HG03095 (cell line): ENCODE measurements around the gene WDFY3.
"Not testable (repeated sequence)": the region's sequence is repeated elsewhere in the genome, so short reads cannot be mapped to it uniquely, and the experiment has no call there.

Experiments used
- ATAC-seq: cut with Tn5 transposase; IDR thresholded peaks from one replicate; pipeline ENCODE4 v1.9.1; 2021; ENCODE audit warnings: moderate library complexity; ENCODE audit not compliant: unreplicated experiment

WDFY3 gene

DNA sequence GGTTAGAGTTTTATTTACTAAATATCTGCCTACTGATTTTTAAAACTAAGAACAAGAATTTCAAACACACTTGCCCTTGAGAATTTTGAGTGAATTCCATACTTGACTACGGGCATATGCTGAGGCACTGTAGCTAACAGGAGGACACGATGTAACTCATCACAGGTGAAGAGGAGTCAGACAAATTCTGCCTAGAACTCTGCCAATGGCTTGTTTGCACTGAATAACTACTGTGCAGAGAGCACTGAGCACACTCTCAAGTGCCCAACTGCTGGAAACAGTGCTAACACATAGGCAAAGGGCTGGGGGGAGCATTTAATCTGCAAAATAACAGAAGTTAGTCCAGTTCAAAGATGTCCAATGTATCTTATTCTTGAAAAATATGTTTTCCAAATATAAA is 104.4 kb downstream of the WDFY3 start:
- no peak for ATAC-seq

DNA sequence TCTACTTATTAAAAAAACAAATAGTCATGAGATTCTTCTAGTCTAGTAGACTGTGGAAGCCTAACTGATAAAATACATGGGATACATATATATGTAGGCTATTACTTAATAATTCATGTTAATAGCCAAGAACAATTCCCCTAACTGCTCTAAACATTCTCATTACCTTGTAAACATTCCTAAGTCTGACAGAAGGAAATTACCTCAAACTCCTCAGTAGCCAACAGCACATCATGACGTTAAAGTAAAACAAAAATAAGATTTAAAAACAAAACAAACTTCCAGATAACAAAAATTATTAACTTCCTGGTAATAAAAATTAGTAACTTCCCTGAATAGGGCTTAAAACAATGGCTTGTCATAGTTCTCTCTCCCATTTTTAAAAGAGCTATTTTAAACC is 109.2 kb downstream of the WDFY3 start:
- ATAC-seq: no peak

DNA sequence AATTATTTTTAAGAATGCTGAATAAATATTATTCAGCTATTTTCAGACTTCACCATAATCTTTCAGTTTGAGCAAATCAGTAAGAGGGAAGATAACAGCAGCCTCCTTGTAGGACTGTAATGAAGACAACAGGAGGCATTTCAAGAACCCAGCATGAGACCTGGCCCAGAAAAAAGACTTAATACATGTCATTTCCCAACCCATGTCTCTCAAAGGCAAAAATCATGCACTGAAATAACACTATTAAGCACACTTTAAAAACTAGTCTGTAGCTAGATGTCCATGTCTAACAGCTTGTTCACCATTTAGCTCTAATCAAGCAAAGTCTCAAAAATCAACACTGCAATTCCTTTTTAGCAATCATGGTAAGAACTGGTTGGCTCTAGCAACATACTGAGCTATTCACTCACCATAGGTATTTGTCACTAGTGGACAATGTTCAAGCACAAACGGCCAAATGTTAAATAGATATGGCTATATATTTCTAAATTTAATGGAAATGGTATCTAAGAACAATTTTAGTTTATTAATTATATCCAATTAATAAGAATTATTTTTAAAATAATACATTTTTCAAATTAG is 109.9 kb downstream of the WDFY3 start:
- ATAC-seq: no peak

DNA sequence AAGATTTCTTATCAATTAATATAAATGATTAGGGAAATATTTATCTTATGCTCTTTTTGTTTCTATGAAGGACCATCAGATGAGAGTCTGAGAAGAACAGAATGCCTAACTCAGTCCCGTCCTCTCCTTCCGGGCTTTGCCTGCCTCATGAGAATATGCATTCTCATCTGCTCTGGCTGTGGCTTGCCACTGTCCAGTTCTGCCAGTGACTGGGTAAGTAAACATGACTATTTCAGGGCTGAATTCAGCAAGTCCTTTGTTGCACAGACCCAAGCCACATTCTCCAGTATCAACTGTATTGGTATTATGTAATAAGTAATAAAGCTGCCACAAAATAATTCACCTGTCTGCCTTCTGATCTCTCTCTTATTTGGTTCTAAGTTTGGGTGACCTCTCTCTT is 110.7 kb downstream of the WDFY3 start:
- no peak for ATAC-seq

DNA sequence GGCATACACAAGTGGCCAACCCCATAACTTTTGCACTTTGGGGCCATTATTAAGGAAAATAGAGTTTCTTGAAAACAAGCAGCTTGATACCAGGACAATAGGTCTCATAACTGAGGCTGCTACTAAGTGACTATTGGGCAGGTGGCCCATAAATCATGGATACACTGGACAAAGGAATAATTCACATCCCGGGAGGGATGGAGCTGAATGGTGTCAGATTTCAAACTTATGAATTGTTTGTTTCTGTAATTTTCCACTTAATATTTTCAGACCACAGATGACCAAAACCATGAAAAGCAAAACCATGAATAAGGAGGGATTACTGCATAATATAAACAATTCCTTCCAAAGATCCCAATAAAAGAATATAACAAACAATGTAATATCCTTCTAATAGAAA is 114.4 kb downstream of the WDFY3 start:
- no peak for ATAC-seq

DNA sequence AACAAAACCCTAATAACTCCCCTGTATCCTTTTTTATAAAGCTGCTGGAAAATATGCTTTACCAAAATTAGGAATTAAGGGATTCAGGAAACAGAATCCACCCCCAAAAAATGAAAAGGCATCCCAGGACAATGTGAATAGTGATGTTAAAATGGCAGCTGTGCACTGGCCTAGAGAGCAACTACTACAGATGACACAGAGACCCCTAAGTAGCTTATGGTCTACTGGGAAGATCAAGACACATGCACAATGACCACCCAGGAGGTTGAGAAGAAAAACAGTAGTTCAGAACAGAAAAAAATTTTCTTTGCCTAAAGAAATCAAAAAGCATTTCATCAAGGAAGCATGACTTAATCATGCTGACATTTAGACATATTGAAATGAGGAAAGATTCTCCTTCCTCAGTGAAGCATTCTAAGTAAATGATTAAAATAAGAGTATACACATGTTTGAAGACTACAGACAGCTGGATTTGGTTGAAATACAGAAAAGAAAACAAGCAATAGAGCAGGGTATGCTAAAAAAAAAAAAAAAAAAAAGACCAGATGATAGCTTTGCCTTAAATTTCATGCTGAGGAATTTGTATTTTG is 117.3 kb downstream of the WDFY3 start:
- no peak for ATAC-seq

DNA sequence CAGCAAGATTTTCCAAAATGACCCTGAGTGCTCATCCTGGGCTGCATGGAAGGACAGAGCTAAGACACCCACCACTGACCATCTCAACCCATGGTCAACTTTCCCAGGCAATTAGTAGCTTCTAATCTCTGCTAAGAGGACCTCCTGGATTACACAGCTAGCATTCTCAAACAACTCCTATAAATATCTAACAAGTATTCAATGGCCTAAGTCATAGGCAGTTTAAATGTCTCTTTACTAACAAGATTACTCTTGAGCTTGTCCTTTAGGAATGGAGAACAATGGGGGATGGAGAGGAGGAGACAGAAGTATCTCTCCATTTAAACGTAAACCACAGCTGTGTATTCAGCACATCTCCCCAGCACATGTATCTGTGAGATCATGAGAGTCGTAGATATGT is 118.1 kb downstream of the WDFY3 start:
- ATAC-seq: no peak

DNA sequence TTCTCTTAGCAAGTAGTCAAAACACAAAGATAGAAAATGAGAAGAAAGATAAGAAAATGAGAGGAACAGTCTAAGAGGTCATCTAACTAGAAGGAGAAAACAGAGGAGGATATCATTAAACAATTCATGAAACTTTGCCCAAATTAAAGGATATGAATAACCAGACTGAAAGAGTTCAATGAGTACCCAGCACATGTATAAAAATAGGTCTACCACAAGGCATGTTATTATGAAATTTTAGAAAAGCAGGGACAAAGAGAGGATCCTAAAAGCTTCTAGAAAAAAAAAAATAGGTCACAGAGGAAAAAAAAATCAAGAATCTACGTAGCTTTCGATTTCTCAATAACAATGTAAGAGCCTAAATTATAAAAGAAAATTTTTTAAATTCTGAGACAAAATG is 118.5 kb downstream of the WDFY3 start:
- ATAC-seq: no peak

DNA sequence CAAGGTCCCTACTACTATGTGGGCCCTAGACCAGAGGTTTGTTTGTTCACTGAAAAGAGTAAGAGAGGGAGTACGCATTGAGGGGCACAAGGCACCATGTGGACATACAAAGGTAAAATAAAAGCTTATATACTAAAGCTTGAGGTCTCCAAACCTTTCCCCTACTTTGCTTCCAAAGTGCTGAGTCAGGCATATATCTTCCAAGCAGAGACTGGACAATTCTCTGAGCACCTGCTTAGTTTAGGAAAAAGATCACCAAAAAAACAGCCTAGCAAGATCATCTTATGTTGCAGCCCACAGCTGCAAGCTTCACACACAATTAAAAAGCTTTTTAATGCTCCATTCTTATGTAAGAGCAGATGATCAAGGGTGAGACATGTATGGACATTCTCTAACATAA is 119.5 kb downstream of the WDFY3 start:
- ATAC-seq: no peak

DNA sequence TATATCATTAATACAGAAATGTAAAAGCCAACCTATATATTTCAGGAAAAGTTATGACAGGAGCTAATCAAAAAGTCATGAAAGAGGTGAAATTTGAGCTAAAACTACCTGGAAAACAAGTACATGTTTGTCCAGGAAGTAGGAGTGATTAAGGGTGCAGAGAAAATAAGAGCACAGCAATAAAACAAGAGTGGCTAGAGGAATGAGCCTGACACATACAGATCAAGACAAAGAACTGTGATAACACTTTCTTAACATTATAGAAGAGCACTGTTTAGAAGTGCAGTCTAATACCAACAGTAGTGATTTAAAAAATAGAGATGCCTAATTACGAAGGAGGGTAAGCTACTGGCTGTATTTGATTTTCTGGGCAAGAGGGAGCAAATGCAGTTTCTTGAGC is 125.1 kb downstream of the WDFY3 start:
- no peak for ATAC-seq

DNA sequence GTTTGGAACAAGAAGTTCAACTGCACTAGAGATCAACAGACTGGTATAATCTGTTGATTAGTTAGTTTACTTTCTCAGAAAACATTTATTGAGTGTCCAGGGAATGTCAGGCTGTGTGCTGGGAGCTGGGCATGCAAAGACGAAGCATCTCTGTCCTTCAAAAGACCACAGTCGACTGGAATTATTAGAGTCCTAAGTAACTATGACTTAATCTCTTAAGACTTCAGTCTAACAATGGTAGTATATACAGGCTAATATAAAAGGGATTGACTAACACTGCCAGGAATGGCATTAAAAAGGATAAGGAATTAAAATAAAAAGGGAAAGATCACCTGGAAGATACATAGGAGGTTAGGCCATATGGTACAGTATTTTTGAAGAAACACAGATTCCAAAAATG is 128.7 kb downstream of the WDFY3 start:
- no peak for ATAC-seq

DNA sequence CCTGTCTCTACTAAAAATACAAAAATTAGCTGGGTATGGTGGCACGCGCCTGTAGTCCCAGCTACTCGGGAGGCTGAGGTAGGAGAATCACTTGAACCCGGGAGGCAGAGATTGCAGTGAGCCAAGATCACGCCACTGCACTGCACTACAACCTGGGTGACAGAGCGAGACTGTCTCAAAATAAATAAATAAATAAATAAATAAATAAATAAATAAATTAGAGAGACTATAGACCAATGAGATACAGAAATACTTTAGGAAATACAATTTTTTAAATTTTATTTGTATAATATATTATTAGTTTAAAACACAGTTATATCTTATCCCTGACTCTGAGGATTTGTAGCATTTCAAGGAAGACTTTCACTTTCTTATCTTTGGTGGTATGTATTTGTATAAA is 136.9 kb downstream of the WDFY3 start:
- ATAC-seq: not testable (repeated sequence)

DNA sequence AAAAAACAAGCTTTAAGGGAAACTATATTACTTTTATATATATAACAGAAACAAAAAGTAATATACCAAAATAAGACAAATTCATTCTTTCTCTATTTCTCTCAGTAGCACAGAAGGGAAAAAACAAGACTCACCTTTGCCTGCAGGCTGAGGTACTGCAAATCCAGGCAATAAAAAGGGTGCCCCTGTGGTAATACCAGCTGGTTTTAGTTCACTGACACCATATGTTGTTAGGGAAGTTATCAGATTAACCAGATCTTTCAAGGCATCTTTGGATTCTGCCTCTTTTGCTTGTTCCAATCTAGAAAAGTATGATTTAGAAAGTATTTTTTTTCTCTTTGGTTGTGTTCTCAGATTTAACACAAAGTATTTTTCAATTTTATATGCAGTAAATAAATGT is 139.8 kb downstream of the WDFY3 start:
- no peak for ATAC-seq

DNA sequence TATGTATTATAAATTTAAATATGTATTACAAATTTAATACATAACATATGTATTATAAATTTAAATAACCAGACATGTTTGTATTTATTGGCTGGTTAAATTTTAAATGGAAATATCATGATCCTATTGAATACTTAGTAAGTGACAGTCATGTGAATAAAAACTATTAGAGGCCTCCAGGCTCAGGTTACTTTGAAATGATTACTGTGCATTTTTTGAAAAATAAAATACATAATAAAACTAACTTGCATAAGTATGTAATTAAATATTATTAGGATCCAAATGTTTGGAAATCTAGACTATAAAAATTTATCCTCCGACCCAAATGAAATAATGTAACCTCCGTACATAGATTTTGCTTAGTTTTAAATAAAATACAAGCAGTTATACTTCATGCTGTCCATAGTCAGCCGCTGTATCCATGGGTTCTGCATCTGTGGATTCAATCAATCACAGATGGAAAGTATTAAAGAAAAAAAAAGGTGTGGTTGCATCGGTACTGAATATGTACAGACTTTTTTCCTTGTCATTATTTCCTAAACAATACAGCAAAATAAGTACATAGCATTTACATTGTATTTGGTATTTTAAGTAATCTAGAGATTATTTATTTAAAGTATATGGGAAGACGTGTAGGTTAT is 140.7 kb downstream of the WDFY3 start:
- ATAC-seq: no peak

DNA sequence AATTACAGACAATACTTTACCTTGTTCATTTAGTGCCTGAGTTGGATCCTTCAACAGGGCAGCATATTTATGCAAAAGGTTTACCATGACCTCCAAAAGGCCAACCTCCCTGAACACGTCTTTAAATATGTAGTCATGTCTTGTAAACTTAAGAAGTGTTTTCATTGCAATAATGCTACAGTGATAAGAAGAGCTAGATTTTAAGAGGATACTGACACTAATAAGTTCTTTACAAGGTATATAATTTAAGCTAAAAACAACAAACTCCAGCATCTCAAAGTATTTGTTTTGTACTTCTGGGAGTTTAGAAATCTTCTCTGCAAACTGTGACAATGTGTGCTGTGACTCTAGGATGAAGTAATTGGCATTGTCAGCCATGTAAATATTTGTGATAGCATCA is 145.4 kb downstream of the WDFY3 start:
- ATAC-seq: no peak

DNA sequence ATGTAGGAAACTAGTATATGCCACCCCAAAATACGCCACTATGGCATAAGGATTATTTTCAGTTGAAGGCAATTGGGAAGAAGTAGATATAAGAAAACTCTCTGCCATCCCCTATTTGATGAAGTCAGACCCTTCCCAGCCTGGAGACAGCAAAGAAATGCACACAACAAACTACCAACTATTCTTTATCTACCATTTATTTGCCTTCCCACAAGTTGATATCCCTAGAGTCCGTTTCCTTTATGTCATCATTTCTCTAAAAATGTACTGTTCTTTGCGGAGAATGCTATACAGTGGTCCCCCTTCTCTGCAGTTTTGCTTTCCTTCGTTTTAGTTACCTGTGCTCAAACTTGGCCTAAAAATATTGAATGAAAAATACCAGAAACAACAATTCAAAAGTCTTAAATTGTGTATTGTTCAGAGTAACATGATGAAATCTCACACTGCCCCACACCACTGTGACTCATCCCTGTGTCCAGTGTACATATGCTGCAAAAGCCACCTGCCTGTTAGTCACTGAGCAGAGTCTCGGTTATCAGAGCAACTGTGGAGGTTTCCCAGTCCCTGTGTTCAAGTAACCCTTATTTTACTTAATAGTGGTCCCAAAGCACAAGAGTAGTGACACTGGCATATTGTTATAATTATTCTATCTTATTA is 152.3 kb downstream of the WDFY3 start:
- ATAC-seq: no peak

DNA sequence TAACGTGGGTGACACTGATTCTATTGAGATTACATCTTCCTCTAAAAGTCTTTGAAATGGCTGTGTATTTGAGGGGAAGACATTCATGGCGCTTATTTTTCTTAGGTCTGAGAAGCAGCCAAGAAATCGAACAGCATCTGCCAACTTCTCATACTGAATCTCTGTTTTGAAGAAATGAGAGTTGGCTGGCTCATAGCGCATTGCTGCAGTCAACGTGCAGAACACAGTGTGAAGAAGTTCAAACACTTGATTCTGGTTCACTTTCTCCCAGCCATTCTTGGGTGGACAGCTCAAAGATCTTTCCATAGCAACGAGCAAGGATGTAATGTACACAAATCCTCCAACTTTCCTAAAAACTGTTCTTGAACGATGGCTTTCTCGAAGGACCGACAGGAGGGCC is 156.5 kb downstream of the WDFY3 start:
- ATAC-seq: no peak

DNA sequence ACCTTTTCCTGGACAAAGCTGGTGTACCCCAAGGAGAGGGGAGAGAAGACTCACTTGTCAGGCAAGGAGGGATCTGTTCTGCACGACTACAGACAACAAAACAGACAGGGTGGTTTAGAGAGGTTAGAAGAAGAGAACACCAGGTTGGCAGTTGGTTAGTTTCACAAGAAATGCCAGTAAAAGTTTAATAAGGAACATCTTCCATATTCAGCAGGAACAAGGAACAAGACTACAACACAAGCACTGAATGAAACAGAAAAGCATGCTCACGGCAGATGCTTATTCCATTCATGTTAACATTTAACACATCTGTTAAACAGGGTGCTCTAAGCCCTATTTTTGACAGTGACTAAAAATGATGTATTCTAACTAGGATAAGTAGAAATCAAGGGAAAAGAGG is 158.2 kb downstream of the WDFY3 start:
- ATAC-seq: no peak

DNA sequence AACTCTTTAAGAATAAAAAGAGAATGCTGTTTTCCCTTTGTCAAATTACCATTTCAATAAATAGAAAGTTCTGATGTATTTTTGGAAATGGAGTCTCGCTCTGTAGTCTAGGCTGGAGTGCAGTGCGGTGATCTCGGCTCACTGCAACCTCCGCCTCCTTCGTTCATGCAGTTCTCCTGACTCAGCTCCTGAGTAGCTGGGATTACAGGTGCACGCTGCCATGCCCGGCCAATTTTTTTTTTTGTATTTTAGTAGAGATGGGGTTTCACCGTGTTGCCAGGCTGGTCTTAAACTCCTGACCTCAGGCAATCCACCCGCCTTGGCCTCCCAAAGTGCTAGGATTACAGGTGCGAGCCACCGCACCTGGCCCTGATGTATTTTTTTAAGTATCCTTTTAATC is 159.9 kb downstream of the WDFY3 start:
- not testable (repeated sequence) for ATAC-seq

DNA sequence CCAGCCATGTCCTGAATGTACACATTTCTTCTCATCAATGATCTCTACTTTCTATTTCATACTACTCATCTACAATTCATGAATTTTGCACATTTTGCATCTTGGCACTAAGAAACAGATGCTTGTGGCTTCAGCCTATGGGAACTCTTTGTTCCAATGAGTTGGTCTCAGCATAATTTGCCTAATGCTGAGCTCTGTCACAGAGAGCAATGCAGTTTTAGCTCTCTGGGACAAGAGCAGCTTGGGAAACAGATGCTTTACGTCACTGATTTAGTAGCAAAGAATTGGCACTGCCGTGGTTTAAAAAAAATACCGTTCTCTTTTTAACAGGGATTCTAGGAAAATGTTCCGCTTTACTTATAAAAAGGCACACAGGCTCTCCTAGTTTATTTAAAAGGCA is 162.4 kb downstream of the WDFY3 start:
- no peak for ATAC-seq

DNA sequence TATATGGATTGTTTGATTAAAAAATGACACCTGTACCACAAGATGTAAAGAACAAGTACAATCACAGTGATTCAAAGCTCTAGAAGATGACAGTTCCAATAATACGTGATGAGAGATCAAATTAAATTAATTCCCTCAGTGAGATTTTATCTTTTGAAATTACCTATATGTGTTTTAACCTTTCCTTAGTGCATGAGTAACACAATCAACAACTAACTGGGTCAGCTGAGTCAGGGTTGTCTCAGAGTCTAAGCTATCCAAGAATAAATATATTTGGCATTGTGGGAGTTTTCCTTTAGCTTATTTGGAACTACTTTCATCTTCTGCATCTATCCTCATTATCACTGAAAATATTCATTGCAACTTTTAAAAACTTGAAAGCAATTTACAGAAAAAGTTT is 162.8 kb downstream of the WDFY3 start:
- no peak for ATAC-seq

DNA sequence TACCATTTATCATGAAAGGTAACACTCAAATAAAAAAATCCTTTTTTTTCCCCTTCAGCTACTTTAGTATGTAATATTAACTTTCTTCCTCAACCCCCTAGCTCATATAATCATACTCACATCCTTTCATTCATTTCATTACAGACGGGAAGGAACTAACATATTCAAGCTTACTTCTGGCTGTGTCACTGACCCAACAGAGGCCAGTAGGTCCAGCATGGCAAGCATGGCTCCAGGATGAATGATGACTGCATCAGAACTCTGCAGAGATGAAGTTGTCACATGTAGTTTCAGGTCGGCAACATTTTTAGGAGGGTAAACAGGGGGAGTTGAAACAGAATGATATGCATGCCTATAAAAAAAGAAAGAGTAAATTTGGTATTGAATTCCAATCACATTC is 163.4 kb downstream of the WDFY3 start:
- no peak for ATAC-seq
